Stimulated activated CD4-positive, alpha-beta T cell treated with anti-CD3 and anti-CD28 coated beads, Interleukin-2, amount 100 ng/mL, for 4 hours (primary cell): ENCODE measurements around the gene PARD3B.
"Not testable (repeated sequence)": the region's sequence is repeated elsewhere in the genome, so short reads cannot be mapped to it uniquely, and the experiment has no call there.

Experiments
- DNase-seq: peaks from one replicate; pipeline ENCODE4 v3.0.0-alpha.2; 2020; ENCODE audit warnings: low read depth

The PARD3B gene

DNA sequence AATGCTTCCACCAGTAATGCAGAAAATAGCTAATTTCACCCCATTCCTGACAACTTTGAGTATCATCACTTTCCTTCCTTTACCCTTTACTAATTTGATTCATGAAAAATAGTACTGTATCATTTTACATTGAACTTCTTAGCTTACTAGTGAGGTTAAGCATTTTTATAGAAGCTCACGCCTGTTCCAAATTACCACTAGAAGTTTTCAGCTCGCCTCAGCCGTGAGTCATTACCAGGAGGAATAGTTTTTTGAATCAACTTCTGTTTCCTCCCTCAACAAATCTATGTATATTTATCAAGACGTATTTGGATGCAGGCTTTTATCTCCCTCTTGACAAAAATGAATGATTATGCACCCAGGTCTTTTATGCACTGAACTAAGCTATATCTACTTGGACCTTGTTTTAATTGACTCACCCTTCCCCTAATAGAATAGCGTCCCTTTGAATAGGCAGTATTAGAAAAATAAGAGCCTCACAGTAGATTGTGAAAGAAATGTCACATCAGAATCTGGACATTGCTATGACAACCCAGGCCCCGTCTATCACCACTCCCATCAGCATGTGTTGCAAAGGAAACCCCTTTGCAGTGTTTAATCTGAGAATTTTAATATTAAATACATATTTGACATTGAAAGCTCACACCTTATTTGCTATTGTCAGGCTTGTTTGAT is 929.6 kb downstream of the PARD3B start:
- no peak for DNase-seq

DNA sequence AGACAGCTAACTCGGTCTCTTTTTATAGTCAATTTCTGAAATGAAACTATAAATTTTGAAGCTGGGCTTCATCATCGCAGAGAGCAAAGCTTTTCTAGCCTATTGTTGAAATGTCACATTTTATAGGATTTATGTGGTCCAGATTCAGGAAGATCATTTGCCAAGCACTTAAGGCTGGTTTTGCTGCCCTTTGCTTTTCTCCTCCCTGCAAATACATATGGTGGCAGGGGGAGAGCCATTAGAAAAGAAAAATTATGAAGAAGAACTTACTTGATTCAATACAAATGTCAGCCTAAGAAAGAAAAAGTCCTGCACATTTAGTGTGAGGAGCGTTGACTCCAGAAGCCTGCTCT is 930.1 kb downstream of the PARD3B start:
- DNase-seq: no peak

DNA sequence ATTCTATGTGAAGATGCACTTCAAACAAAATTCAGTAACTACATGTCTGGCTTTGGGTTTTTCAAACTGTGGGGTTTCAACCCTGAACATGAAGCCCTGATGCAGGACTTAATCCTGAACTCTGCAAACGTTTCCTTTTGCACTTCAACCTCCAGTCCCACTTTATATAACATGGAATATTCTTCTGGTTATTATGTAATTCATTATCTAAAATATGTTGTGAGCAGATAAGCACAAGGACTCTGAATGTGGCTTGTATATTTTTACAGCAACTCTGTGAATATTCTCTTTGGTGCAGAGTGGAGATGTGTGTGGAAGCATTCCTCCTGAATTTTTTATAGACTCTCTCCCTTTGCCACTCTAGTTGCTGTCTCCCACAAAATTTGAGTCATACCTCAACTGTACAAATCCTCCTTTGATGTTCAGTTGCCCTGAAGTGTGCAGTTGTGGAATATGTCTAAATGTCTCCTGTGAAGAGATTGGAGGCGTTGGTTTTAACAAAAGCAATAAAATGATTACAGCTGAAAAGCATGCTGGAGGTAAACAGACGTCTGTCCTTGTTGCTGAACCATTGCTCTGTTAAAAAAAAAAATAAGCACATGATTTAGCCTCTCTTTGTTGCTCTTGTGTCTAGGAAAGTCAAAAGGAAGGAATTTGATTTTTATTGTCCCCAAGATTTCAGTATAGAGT is 931.9 kb downstream of the PARD3B start:
- no peak for DNase-seq

DNA sequence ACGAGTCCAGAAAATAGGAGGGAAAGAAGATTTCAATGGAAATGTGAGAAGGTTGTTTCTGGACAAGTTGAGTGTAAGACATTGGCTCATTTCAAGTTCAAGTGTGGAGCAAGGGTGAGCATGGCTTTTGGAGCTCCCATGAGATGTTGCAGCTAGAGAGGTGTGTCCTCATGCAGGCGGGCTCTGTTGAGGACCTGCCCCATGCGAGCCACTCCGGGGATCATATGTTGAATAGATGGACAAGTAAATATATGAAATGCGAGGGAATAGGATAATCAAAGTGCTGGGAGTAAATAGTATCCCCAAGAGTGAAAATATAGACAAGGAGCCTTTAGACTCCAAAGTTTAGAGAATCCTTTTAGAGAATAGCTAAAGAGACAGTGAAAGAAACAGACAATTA is 936.6 kb downstream of the PARD3B start:
- no peak for DNase-seq

DNA sequence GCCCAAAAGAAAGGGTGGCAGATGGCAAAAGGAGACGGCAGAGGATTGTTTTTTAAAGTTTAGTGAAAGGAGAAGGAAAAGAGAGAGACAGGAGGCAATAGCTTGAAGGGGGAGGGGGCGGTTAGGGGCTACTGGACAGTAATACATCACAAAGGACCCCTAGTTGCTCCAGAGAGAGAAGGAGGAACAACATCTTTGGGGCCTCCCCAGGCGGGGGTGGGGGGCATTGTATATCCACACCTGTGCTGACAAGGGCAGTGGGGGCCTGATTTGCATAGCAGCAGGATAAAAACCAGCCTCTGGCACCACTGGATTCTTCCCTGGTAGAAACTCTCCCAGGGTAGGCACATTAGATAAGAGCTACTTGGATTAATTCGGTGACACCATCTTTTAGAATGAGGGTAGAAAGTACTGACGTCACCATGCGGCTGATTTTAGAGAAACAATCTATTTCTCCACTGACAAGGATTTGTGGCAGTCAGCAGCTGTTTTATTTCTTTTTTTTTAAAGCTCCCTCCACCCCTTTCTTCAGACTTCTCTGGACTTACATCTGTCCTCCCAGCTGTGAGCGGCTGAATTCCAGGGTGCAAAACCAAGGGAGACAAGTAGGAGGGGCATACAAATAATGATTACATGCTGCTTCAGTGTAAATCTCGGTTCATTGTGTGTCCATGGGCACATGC is 937.3 kb downstream of the PARD3B start:
- DNase-seq: no peak

DNA sequence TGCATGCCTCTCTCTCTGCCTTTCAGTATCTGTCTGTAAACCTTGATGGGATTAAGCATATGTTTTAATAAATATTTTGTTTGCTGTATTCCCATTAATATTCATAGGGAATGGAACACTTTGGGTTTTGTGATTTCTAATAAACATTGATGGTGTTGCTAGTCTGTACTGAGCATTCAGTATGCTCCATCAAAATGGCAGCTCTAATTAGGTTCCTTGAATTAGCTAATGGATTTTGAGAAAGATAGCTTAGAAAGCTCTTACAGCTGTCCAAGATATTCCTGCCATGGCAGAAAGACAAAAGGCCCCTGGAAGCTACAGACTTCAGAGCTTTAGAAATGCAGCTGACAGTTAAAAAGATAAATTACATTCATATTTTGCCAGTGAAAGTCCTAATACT is 937.8 kb downstream of the PARD3B start:
- DNase-seq: no peak

DNA sequence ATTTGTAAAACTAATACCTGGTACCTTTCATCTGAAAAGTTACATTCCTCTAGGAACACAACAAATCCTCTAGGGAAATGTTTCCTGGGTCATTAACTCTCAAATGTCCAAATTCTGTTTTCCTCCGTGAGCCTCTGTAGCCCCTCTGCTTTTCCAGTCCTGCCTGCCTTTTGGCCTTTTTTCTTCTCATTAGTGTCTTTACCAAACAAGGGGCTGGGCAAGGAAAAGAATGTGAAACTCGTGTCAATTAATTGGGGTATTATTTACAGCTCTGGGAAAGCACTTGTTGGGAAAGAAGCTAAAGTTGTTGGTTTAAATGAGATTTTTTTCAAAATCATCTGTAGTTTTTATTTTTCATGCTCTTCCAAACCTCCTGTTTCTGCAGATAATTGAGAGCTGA is 938.9 kb downstream of the PARD3B start:
- no peak for DNase-seq

DNA sequence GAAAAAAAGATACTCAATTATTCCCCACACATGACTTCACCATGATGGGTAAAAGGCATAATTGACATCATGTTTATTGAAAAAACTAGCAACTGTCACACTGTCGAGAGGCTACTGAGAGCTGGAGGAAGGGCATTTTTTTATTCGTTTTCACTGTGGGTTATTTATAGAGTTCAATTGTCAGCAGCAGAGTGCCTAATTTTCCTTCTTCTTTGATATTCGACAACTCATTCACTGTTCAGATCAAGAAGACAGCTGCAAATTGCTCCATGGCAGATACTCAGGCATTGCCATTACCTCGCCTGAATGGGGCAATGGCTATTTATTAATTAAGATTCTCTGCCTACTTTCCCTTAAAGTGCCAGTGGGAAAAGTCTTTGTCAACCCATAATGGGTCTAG is 939.5 kb downstream of the PARD3B start:
- no peak for DNase-seq

DNA sequence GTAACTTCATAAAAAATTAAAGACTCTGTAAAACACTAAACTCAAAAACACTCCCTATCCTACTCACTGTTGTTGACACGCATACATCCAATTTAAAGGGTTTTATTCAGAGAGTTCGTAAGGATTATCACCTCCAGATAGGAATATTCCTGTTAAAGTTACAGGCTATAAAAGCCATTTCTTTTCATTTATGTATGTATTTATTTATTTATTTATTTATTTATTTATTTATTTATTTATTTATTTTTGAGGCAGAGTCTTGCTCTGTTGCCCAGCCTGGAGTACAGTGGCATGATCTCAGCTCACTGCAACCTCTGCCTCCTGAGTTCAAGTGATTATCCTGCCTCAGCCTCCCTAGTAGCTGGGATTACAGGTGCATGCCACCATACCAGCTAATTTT is 948.3 kb downstream of the PARD3B start:
- not testable (repeated sequence) for DNase-seq

DNA sequence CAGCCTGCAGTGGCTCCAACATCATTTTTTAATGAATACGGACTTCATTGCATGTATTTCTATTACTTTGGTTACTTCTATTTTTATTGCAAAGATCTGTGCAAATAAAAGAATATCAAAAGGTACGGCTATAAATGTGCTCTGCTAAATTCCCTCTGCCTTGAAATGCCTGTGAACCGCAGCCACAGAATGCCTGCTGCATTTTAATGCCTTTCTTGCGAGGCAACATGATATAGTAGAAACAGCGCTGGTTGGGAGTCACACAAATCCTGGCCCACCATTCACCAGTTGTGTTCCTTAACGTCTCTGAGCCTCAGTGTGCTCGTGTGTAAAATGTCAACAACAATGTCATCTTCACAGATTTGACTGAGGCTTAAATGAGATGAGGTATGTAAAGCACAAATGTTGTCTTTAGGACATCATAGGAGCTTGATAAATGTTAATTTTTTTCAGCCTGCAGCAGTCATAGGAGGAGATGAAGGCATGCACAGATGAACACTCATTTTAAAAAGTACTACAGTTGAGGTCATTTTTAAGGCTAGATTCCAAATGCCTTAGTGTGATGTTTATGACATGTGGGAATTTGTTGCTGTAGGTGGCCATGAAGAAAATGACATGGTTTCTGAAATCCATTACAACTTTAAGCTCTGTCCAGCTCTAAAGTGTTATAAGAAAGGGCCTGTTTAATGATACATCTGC is 949.4 kb downstream of the PARD3B start:
- no peak for DNase-seq

DNA sequence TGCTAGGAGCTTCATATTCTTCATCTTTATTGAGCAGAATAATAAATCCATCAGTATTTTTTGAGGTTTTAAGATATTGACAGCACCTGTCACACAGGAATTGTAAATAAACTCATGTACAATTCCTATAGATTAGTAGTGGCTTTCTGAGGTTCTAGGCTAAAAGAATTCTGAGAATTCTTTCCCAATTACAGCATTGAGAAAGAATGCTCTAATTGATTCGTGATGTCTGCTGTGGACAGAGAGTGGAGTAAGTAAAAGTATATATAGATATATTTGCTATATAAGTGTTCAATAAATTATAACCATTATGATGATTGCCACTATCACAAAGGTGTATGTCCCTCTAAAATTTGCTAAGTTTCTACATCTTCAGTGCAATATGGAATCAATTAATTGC is 950.5 kb downstream of the PARD3B start:
- DNase-seq: no peak

DNA sequence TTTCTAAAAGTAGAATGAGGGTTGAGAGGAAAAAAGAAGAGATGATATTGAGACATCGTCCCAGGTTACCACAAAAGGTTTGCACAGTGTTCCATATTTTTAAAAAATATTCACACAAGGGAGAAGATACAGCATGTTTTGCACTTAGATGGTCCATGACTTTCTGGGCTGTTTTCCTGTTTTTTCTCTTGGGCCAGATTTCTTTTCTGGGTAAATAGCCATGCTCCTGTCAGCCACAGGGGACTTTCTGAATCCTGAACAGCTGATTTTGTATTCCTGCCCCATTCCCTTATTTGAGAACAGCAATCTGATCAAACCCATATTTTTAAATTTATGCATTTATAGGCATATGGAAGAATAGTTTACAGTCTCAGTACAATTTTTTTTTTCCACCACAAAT is 951.1 kb downstream of the PARD3B start:
- DNase-seq: no peak

DNA sequence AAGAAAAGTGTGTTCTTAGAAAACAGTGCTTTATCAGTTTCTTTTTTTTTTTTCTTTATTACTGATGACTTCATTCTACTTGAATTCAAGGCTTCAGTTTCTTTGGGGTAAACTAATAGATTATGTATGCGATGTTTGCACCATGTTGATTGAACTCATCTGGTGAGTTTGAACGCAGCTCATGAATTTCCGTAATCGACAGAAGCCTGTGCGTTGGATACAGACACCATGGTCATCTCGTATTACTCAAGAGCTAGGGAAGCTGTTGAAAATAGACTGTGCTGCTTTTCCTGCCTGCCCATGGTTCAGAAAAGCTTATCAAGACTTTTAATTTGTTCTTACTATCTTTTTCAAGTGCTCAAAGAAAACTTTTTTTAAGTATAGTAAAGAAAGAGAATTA is 951.5 kb downstream of the PARD3B start:
- DNase-seq: no peak

DNA sequence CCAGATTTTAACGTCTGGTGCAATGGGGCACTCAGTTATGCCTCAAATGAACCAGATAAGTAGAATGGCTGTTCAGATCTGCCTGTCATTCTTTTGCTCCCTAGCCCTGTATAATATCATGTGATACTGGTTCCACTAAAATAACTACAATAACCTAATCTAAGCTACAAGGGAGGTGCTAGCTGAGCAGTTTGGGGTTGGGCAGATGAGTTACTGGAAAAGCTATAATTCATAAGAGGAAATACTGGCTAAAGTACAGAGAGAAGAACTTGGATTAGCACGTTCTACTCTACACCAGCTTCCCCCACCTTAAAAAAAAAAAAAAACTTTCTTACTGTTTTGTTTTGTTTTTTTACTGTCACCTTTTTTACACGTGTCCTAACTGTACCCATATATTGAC is 953.7 kb downstream of the PARD3B start:
- no peak for DNase-seq

DNA sequence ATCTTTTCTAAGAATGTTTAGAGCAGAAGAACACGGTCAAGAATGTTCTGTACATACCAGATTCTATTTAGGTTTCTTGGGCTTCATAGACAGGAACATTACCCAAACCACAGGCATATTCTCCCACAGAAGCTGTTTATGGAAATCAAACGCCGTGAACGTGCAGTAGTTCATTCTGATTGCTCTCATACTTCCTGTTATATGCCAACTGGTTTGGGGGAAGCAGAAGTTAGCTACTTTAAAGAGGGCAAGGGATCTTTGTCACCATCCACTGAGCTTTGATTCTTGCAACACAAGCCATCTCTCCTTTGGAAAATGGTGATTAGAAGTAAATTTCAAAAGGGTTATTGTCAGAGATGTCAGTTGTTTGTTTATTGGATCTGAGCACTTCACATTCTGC is 954.8 kb downstream of the PARD3B start:
- DNase-seq: no peak

DNA sequence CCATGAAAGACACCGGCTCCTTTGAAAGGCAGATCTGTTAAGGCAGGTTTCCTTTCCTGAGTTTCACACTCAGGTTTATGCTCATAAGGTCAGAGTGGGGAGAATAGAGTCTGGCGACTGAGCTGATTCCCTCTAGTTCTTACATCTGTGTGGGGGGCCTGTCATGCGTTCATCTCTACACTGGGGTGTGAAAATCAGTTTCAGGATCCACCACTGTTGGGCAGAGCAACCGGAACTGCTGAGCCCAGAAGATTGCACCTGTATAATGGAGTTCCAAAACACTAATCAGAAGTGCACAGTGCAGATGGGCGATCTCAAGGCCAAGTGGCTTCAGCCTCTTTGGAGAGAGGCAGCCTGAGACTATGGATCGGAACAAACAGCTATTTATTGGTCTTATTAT is 955.7 kb downstream of the PARD3B start:
- no peak for DNase-seq

DNA sequence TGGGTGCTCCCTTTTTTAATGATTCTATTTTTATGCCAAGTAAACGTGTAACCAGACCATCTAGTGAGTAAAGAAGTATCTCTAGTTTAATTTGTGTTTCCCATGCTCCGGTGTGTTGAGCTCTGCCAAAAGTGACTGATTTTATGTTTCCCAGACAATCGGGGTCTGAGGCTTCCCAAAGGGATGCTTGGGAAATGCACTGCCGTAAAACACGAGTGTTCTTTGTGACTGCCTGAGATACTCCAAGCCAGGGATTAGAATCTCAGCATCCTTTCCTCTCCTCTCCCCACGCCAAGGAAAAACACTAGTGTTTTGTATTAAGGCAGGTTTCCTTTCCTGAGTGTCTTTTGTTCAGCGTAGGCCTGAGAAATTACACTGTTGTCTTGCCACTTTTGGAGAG is 956.6 kb downstream of the PARD3B start:
- DNase-seq: no peak

DNA sequence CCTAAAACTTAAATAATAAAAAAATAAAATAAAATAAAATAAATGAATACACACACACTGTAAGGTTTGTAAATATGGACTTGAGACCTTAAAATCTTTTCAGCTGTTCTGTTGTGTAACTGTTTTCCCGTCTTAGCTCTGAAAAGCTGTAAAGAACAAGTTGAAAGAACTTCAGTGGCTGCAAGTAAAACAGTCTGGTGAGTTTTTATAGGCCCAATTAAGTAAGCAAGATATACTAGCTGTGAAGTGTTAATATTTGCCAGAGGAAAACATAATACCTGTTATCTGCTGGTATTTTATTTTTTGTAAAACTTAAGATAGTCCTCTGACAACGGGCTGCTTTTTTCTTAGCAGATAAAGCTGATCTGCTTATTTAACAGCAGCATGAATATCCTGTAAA is 960.1 kb downstream of the PARD3B start:
- DNase-seq: no peak

DNA sequence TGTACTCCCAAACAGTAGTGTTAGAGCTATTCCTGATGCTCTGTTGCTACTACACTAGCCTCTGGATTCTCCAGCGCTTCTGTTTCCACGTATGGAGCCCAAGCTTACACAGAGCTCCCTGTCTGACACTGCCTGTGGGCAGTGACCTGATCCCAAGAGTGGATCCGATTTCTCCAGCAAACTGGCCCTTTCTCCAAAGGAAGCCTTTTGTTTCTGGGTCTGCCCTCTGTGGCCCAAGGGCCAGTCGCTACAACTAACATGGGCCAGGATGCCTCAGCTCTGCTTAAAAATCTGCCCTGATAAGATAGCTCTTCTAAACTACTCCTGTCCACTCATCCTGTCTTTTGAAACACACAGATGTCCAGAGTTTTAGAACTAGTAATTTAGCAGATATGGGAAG is 964.4 kb downstream of the PARD3B start:
- no peak for DNase-seq

DNA sequence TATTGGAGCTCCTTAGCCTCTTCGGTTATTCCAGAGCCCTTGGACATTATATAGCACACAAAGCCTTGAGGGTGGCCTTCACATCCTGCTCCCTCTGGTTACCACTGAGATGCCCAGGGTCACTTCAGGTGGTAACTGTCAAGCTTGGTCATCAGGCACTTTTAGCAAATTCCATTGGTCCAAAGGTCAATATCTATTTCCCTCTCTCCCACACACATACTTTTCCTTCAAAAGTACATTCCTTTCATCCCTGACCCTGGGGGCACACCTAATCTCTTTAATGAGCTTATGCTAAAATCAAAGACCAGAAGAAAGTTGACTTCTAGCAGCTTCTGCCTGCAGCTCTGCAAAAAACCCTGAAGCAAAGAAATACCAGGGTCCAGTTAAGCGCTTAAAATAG is 965.1 kb downstream of the PARD3B start:
- DNase-seq: no peak

DNA sequence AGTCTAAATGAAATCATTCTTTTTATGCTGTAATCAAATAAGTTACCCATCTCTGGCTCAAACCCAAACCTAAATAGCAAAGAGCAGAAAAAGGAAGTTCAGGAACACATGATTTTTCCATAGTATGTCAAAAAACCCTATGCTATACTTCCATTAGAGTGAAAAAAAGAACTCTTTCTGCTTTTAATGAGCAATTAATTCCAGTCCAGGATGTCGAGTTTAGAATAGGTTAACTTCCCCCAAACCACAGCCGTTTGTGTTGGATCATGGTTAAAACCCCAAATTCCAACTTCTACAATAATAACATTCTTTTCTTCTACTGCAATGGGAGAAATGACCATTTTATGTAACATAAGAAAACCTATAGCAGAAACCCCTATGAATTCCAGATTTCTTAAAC is 965.9 kb downstream of the PARD3B start:
- DNase-seq: no peak

DNA sequence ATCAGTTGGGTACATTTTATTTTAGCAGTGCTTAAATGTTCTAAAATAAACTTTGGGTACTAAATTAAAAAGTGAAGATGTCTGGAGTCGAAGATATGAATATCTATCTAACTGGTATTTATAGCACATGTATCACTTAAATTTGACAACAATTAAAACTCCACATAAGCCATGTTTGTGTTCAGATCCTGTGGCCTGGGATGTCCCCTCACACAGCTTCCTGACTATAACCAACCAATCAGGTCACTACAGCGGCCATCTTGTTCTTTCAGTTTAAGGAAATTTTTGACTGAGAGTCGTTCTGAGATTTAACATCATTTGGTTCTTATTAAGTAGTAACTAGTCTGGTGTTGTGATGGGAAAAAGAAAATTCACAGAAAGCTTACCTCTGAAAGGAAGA is 966.4 kb downstream of the PARD3B start:
- no peak for DNase-seq

DNA sequence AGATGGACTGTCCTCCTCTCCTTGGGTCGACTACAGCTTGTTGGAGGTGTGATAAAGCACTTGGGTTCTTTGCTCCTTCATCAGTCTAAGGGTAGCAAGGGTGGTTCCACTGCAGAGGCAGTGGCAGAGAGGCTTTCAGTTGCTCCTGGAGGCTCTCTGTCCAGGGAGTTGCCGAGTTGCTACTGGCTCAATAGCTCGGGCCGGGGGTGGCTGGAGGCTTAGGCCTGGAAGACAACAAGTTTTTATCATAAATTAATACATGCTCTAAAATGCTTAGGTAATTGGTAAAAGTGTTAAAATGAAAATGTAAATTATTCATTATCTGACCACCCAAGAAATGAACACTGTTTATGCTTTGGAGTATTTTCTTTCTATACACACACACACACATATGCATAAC is 975.0 kb downstream of the PARD3B start:
- DNase-seq: no peak
